Measurements from ENCODE around the gene TCF7L1. TPM values are rescaled to one million over a fixed set of nuclear protein-coding genes. Genes with fewer than 3 reads are reported as not detected.

Gene TCF7L1
- total RNA-seq, 4 donors from 2014 or later: 2.1 to 14.0 (median 3.9) TPM

- TF ChIP-seq, protein P1, sequence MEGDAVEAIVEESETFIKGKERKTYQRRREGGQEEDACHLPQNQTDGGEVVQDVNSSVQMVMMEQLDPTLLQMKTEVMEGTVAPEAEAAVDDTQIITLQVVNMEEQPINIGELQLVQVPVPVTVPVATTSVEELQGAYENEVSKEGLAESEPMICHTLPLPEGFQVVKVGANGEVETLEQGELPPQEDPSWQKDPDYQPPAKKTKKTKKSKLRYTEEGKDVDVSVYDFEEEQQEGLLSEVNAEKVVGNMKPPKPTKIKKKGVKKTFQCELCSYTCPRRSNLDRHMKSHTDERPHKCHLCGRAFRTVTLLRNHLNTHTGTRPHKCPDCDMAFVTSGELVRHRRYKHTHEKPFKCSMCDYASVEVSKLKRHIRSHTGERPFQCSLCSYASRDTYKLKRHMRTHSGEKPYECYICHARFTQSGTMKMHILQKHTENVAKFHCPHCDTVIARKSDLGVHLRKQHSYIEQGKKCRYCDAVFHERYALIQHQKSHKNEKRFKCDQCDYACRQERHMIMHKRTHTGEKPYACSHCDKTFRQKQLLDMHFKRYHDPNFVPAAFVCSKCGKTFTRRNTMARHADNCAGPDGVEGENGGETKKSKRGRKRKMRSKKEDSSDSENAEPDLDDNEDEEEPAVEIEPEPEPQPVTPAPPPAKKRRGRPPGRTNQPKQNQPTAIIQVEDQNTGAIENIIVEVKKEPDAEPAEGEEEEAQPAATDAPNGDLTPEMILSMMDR (IDR thresholded peaks at IDR 0.05): no peak
- DNase-seq (ENCODE audit: low spot score): no peak
- ATAC-seq (ENCODE audit: low FRiP score): no peak
Measured at GRCh38 chr2:85242321-85242720, 109.1 kb downstream of the TCF7L1 start.

DNA sequence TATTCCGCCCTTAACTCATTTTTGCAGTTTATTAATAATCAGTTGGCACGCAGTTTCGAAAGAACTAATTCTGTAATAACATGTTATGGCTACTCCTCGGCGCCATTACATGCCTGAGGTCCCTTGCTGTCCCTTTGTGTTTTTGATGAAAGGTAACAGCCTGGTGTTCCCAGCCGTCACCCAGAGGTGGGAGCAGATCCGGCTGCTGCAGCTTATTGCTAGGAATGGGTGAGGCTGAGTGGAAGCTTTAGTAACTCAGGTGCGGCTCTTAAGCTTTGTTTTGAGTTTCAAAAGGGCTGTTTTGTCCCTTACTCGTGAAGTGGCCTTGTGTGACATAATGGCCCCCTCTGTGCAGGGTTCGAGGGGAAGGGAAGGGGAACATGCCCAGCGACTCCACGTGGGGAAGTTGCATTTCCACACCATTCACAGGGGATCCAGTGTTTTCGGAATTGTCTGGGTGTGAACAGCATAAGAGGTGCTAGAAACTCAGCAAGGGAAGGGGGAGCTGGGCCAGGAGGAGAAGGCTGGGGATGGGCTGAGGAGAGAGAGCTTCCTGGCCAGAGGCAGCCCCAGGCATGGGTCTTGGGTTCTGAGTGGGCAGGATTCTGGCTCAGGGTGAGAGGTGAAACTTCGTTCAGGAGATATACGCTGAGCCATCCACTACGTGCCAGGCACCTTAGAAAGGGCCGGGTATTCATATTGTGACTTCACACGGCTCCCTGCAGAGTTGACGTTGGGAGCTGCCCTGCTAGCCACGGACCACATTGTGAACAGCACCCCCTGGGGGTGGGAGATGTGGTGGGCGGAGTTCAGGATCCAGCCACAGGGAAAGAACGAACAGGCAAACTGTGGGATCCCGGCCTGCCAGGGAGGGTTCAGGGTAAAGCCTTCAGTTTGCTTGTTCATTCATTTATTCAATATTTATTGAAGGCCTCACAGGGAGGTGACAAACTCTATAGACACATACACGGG is 110.2 kb downstream of the TCF7L1 start:
- peak; percentile 18 for ATAC-seq (ENCODE audit: low FRiP score)
- TF ChIP-seq, protein P1 (IDR thresholded peaks at IDR 0.05): no peak
- peak; percentile 39 for DNase-seq (ENCODE audit: low spot score)

DNA sequence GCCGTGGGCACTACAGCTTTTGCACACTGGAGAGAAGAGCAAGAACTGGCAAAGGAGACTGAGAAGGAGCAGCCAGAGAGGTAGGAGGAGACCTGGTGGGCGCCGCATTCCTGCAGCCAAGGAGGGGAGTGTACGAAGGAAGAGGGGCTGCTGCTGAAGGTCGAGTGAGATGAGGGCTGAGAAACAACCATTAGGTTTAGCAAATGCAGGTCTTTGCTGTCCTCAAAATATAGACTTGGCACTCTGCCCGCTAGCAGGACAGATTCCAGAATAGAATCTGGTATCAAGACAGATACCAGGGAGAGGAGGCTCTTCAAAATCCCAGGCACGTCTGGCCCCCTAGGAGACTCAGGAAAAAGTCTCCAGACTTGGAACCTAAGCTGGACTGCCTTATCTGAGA is 111.6 kb downstream of the TCF7L1 start:
- TF ChIP-seq, protein P1 (IDR thresholded peaks at IDR 0.05): no peak
- ATAC-seq (ENCODE audit: low FRiP score) (no peak), DNase-seq (ENCODE audit: low spot score) (no peak)

DNA sequence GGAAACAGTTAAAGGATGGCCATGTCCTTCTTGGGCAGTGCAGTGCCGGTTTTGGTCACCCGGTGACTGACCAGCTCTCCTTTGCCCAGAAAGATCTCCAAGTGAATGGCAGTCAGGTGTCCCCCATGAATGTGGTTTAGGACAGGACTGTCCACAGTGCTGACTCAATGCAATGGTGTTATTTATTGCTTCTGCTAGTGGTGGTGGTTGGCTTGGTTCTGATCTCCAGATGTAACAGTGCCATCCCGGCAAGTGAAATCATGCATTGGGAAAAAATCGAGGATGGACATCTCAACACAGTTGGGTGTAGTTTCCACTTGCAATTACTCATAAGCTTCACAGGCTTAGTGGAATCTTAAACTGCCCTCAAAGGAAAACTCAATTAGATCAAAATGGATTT is 112.7 kb downstream of the TCF7L1 start:
- TF ChIP-seq, protein P1 (IDR thresholded peaks at IDR 0.05): no peak
- DNase-seq (ENCODE audit: low spot score) (no peak), ATAC-seq (ENCODE audit: low FRiP score) (no peak)

GRCh38 chr2:85246348-85246747 is 113.2 kb downstream of the TCF7L1 start:
- no peak for ATAC-seq (ENCODE audit: low FRiP score)
- TF ChIP-seq, protein P1 (IDR thresholded peaks at IDR 0.05): no peak
- DNase-seq (ENCODE audit: low spot score): no peak

DNA sequence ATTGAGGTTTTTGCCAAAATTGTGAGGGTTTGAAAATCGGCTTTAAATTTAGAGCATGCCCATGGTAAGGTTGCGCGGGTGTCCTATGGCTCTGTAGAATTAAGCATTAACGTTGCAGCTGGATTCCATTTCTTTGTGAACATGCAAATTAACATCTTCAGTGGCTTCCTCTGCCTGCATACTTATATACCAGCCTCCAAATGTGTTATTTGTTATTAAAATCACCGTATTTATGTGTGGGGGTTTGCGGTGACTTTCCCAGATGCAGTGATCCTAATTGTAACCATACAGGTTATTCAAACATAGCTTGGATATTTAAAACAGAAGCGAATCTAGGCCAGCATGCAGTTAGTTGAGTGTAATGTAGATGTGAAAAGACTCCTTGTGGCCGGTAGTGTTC is 114.4 kb downstream of the TCF7L1 start:
- ATAC-seq (ENCODE audit: low FRiP score) (no peak), DNase-seq (ENCODE audit: low spot score) (no peak)
- TF ChIP-seq, protein P1 (IDR thresholded peaks at IDR 0.05): no peak
